Left lung (tissue), 10 donors: Measurements from ENCODE around the gene NRG3. TPM values are rescaled to one million over a fixed set of nuclear protein-coding genes. Genes with fewer than 3 reads are reported as not detected.

Experiments
- ATAC-seq: fragments of 200-7000 bp; cut with Tn5 transposase; one replicate; pipeline ENCODE4 v1.9.1; 2020; ENCODE audit warnings: moderate library complexity
- DNase-seq, 4 donors: peaks; one replicate each; pipeline ENCODE4 v3.0.0-alpha.2; 2013 to 2020
- H3K27ac ChIP-seq, 2 donors: fragments of 200-600 bp; sonication (generic) in 1 of 2; one replicate each; pipeline versions ENCODE4 v1.5.0 to v1.8.0; 2020 to 2021
- H3K27me3 ChIP-seq, 2 donors: fragments of 200-600 bp; sonication (generic) in 1 of 2; one replicate each; pipeline versions ENCODE4 v1.5.0 to v1.8.0; 2020 to 2021
- H3K36me3 ChIP-seq, 2 donors: fragments of 200-600 bp; sonication (generic) in 1 of 2; one replicate each; pipeline versions ENCODE4 v1.5.0 to v1.8.0; 2020 to 2021
- H3K4me1 ChIP-seq, 2 donors: fragments of 200-600 bp; one replicate each; pipeline ENCODE4 v1.8.0; 2021
- H3K4me3 ChIP-seq, 2 donors: fragments of 200-600 bp; sonication (generic) in 1 of 2; one replicate each; pipeline versions ENCODE4 v1.5.0 to v1.8.0; 2020 to 2021; ENCODE audit warnings: mild to moderate bottlenecking in 1 of 2
- H3K9me3 ChIP-seq, 2 donors: fragments of 200-600 bp; sonication (generic) in 1 of 2; one replicate each; pipeline versions ENCODE4 v1.5.0 to v1.8.0; 2020 to 2021
- intact Hi-C, 2 donors: fragments of 100-400 bp; cut with DNase I; formaldehyde crosslinking; loops; one replicate each; pipeline versions ENCODE4 v1.11.2 to v1.14.2; 2022
- polyA plus RNA-seq, 6 donors: library from polyadenylated mRNA; unstranded; fragments of 120-200 nt; gene quantifications; one replicate each; pipeline ENCODE4 v1.2.1, GENCODE V29; 2013; ENCODE audit not compliant: insufficient read length in 6 of 6
- total RNA-seq, 2 donors: library from RNA; stranded (reverse); fragmentation: NEBNext Ultra II Directional; extraction: Animal tissue kit (Norgen Biotek cat#: 25700); gene quantifications; one replicate each; pipeline ENCODE4 v1.2.1, GENCODE V29; 2021
- TF ChIP-seq, protein P1 (sequence below), 2 donors: fragments of 200-600 bp; sonication (generic) in 1 of 2; IDR thresholded peaks; one replicate each; pipeline versions ENCODE4 v1.5.0 to v1.8.0; 2021; ENCODE audit warnings: antibody characterized with exemption in 2 of 2
- donor health status: DM: no; HTN: yes; CAD: no.
- donor health status: DM: no; HTN: no; CAD: no.

NRG3 gene
- total and polyA plus RNA-seq, 8 donors, result 1.0 to 1.7 (median 1.1) TPM

DNA sequence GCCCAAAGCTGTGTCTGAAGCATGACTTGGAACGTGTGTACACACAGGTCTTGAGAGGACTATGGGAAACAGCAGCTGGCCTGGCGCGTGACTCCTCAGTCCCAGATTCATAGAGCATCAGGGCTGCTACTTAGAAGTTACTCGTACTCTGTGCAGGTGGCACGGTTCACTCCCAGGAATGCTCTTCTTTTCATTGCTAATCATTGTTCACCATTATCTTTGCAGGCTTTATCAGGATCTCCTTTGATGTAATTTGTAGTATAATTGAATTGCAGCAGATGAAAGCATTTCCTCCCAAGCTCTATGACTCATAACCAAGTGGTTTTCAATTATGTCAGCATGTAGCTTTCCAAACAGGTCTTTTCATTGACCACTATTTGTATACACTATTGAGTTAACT, 938.9 kb downstream of the NRG3 start:
- H3K9me3 ChIP-seq, result no peaks in the 10 kb centered on the region
- DNase-seq (no peak), ATAC-seq (no peak)
- H3K27me3 ChIP-seq, result no peaks in the 10 kb centered on the region
- H3K27ac ChIP-seq, result no peak overlapping the region
- TF ChIP-seq, protein P1, sequence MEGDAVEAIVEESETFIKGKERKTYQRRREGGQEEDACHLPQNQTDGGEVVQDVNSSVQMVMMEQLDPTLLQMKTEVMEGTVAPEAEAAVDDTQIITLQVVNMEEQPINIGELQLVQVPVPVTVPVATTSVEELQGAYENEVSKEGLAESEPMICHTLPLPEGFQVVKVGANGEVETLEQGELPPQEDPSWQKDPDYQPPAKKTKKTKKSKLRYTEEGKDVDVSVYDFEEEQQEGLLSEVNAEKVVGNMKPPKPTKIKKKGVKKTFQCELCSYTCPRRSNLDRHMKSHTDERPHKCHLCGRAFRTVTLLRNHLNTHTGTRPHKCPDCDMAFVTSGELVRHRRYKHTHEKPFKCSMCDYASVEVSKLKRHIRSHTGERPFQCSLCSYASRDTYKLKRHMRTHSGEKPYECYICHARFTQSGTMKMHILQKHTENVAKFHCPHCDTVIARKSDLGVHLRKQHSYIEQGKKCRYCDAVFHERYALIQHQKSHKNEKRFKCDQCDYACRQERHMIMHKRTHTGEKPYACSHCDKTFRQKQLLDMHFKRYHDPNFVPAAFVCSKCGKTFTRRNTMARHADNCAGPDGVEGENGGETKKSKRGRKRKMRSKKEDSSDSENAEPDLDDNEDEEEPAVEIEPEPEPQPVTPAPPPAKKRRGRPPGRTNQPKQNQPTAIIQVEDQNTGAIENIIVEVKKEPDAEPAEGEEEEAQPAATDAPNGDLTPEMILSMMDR (IDR thresholded peaks at IDR 0.05), result no peak
- no peak overlapping the region for H3K4me3 ChIP-seq
- no peaks in the 10 kb centered on the region for H3K4me1 ChIP-seq
- H3K36me3 ChIP-seq, result no peaks in the 10 kb centered on the region
- intact Hi-C loops, result no loop called here

DNA sequence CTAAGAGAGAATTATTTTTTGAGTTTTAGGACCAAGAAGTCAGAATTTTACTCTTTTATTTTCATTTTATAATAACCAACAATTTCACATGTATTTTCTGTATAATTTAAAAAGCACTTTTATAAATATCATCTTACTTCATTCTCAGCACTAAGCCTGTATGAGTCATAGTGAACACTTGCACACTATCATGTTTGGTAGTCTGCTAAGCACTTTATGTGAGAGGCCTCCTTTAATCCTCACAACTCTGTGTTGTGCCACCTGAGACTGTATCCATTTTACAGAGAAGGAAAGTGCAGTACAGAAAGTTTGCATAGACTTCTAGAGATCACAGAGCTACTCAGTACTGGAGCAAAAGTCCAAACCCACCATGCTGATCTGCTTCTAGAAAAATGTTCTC, 939.6 kb downstream of the NRG3 start:
- Histone ChIP-seq H3K27me3 (no peaks in the 10 kb centered on the region), H3K4me3 (no peak overlapping the region), H3K9me3 (no peaks in the 10 kb centered on the region), H3K27ac (no peak overlapping the region), H3K4me1 (no peaks in the 10 kb centered on the region), H3K36me3 (no peaks in the 10 kb centered on the region)
- DNase-seq (no peak), ATAC-seq (peak; percentile 27)
- intact Hi-C loops, result no loop called here
- TF ChIP-seq, protein P1 (IDR thresholded peaks at IDR 0.05), result no peak

DNA sequence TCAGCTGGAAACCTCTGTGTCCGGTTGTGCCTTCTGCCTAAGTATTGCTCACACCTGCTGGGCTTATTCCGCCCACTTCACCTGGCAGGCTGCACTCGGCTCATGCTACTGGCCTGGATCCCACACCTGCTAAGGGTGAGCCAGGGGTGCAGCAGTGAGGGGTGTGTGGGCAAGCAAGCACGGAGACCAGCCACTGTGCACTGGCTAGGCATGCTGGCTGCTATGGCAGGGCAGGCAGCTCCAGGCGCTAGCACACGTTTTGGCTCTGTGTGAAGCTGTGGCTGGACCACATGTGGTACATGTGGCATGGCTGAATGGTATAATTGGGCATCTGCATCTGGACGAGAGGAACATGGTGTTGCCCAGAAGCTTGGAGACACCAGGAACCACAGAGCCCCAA, 940.7 kb downstream of the NRG3 start:
- DNase-seq (no peak), ATAC-seq (no peak)
- Histone ChIP-seq H3K27ac (no peak overlapping the region), H3K9me3 (no peaks in the 10 kb centered on the region), H3K27me3 (no peaks in the 10 kb centered on the region), H3K4me3 (no peak overlapping the region), H3K4me1 (no peaks in the 10 kb centered on the region), H3K36me3 (no peaks in the 10 kb centered on the region)
- TF ChIP-seq, protein P1 (IDR thresholded peaks at IDR 0.05), result no peak
- intact Hi-C loops, result no loop called here

DNA sequence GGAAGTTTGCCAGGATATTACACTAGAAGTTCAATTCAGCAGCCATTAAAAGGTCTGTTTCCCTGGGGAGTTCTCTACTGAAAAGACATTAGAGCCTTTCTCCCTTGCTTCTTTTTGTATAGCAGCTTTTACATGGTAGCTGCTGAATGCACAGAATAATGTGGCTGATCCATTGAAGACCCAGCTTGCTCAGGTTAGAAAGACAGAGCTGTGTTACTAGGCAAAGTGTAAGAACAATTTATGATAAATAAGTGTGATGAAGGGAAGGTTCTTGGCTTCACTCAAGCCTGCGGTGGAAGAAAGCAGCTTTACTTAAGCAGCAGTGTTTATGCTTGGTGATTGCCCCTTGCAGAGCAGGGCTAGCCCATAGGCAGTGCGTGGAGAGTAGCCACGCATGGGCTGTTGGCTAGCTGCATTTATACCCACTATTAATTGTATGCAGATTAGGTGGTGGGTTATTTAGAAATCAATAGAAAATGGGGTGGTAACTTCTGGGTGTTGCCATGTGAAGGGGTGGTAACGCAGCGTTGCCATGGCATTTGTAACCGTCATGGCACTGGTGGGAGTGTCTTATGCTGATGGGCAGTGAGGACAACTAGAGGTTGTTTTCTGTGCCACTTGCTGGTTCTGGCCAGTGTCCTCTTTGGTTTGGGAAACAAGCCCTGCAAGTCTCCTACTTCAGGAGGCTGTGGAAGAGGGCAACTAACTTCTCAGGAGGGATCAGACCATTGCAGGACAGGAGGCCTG, 942.9 kb downstream of the NRG3 start:
- no peaks in the 10 kb centered on the region for H3K4me1 ChIP-seq
- TF ChIP-seq, protein P1 (IDR thresholded peaks at IDR 0.05), result no peak
- intact Hi-C loops, result no loop called here
- ATAC-seq, result no peak
- H3K36me3 ChIP-seq, result no peaks in the 10 kb centered on the region
- no peak overlapping the region for H3K4me3 ChIP-seq
- H3K9me3 ChIP-seq, result no peaks in the 10 kb centered on the region
- H3K27ac ChIP-seq, result no peak overlapping the region
- DNase-seq, result no peak
- no peaks in the 10 kb centered on the region for H3K27me3 ChIP-seq

DNA sequence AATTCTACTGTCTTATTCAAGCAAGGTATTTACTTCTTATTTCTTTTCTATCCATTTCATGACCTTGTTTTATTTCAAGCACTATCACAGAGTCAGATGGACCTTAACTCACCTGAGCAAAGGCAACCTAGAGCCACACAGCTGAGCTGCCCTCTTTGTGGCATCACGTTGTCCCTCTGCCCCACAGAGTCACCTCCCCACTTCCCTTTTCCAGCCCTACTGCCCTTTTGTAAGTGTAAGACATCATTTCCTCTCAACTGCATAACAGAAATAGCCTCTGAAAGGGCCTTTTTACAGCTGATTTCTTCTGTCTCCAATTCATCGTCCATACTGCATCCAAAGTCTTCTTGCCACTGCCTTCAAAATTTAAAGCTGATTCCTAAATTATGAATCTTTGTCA, 946.0 kb downstream of the NRG3 start:
- DNase-seq (no peak), ATAC-seq (no peak)
- H3K27me3 ChIP-seq, result no peaks in the 10 kb centered on the region
- intact Hi-C loops, result no loop called here
- no peak overlapping the region for H3K4me3 ChIP-seq
- TF ChIP-seq, protein P1 (IDR thresholded peaks at IDR 0.05), result no peak
- no peaks in the 10 kb centered on the region for H3K36me3 ChIP-seq
- H3K27ac ChIP-seq, result no peak overlapping the region
- H3K9me3 ChIP-seq, result no peaks in the 10 kb centered on the region
- H3K4me1 ChIP-seq, result no peaks in the 10 kb centered on the region
